HG03354 (cell line): ENCODE results near the gene BARHL2.

ENCODE experiments used
- ATAC-seq: cut with Tn5 transposase; IDR thresholded peaks from one replicate; pipeline ENCODE4 v1.9.1; 2021; ENCODE audit warnings: mild to moderate bottlenecking; ENCODE audit not compliant: unreplicated experiment, poor library complexity, severe bottlenecking

BARHL2 gene

GRCh38 chr1:90712915-90713730 lies 4.0 kb downstream of the BARHL2 start:
- no peak for ATAC-seq

- ATAC-seq: no peak
These were observed 4.8 kb downstream of the BARHL2 start for GRCh38 chr1:90712153-90712856.

- no peak for ATAC-seq
These were observed 5.4 kb downstream of the BARHL2 start for GRCh38 chr1:90711696-90712095.

- ATAC-seq: no peak
These were observed 6.2 kb downstream of the BARHL2 start for GRCh38 chr1:90710579-90711536.

- ATAC-seq: no peak
These were observed 7.6 kb downstream of the BARHL2 start for GRCh38 chr1:90709535-90709934.

- no peak for ATAC-seq
These were observed 8.3 kb downstream of the BARHL2 start for GRCh38 chr1:90708826-90709225.

GRCh38 chr1:90708236-90708786 lies 8.8 kb downstream of the BARHL2 start:
- no peak for ATAC-seq

- ATAC-seq: no peak
These were observed 9.8 kb downstream of the BARHL2 start for GRCh38 chr1:90707363-90707710.

GRCh38 chr1:90706437-90707362 lies 10.4 kb downstream of the BARHL2 start:
- no peak for ATAC-seq

- no peak for ATAC-seq
These were observed 11.1 kb downstream of the BARHL2 start for GRCh38 chr1:90705956-90706355.

- ATAC-seq: no peak
These were observed 12.3 kb downstream of the BARHL2 start for GRCh38 chr1:90704817-90705216.

GRCh38 chr1:90694846-90695245 lies 22.3 kb downstream of the BARHL2 start:
- ATAC-seq: no peak

GRCh38 chr1:90687747-90688146 lies 29.4 kb downstream of the BARHL2 start:
- no peak for ATAC-seq

- ATAC-seq: no peak
These were observed 41.8 kb downstream of the BARHL2 start for GRCh38 chr1:90675161-90675847.

GRCh38 chr1:90671741-90672140 lies 45.4 kb downstream of the BARHL2 start:
- no peak for ATAC-seq

GRCh38 chr1:90671251-90671650 lies 45.9 kb downstream of the BARHL2 start:
- ATAC-seq: no peak
